Measurements from ENCODE around the gene TRPM3.
"Not testable (repeated sequence)": the region's sequence is repeated elsewhere in the genome, so short reads cannot be mapped to it uniquely, and the experiment has no call there.

The TRPM3 gene

GRCh38 chr9:70995511-70995910 is 125.9 kb downstream of the TRPM3 start:
- no peak for DNase-seq

- DNase-seq = no peak
Measured at GRCh38 chr9:70994582-70994981, 126.8 kb downstream of the TRPM3 start.

GRCh38 chr9:70988551-70988950 is 132.9 kb downstream of the TRPM3 start:
- no peak for DNase-seq

GRCh38 chr9:70987986-70988385 is 133.4 kb downstream of the TRPM3 start:
- no peak for DNase-seq

GRCh38 chr9:70986984-70987383 is 134.4 kb downstream of the TRPM3 start:
- DNase-seq = no peak

- no peak for DNase-seq
Measured at GRCh38 chr9:70983723-70984295, 137.6 kb downstream of the TRPM3 start.

- DNase-seq = no peak
Measured at GRCh38 chr9:70981312-70981711, 140.1 kb downstream of the TRPM3 start.

GRCh38 chr9:70979966-70980365 is 141.5 kb downstream of the TRPM3 start:
- no peak for DNase-seq

- DNase-seq = no peak
Measured at GRCh38 chr9:70978085-70978484, 143.3 kb downstream of the TRPM3 start.

- no peak for DNase-seq
Measured at GRCh38 chr9:70975821-70976220, 145.6 kb downstream of the TRPM3 start.

GRCh38 chr9:70971723-70972122 is 149.7 kb downstream of the TRPM3 start:
- no peak for DNase-seq

- DNase-seq = not testable (repeated sequence)
Measured at GRCh38 chr9:70966380-70966779, 155.0 kb downstream of the TRPM3 start.

GRCh38 chr9:70964861-70965260 is 156.6 kb downstream of the TRPM3 start:
- no peak for DNase-seq

GRCh38 chr9:70963554-70963953 is 157.9 kb downstream of the TRPM3 start:
- no peak for DNase-seq

GRCh38 chr9:70962761-70963440 is 158.5 kb downstream of the TRPM3 start:
- DNase-seq = no peak

GRCh38 chr9:70959366-70959765 is 162.1 kb downstream of the TRPM3 start:
- DNase-seq = no peak

- DNase-seq = no peak
Measured at GRCh38 chr9:70954596-70955143, 166.8 kb downstream of the TRPM3 start.

GRCh38 chr9:70954126-70954525 is 167.3 kb downstream of the TRPM3 start:
- DNase-seq = no peak

- no peak for DNase-seq
Measured at GRCh38 chr9:70951749-70952727, 169.4 kb downstream of the TRPM3 start.

- no peak for DNase-seq
Measured at GRCh38 chr9:70950270-70950669, 171.2 kb downstream of the TRPM3 start.

- DNase-seq = no peak
Measured at GRCh38 chr9:70949239-70949638, 172.2 kb downstream of the TRPM3 start.

- no peak for DNase-seq
Measured at GRCh38 chr9:70948744-70949143, 172.7 kb downstream of the TRPM3 start.

GRCh38 chr9:70947511-70947910 is 173.9 kb downstream of the TRPM3 start:
- no peak for DNase-seq
